Heart left ventricle (tissue), 16 donors: ENCODE measurements around the gene DNAJC18. TPM values are rescaled to one million over a fixed set of nuclear protein-coding genes. Genes with fewer than 3 reads are reported as not detected.

Experiments used
- ATAC-seq, 4 donors: fragments of 200-7000 bp; cut with Tn5 transposase; one replicate each; pipeline ENCODE4 v1.9.1; 2020 to 2022; ENCODE audit warnings: moderate library complexity in 4 of 4, mild to moderate bottlenecking in 3 of 4, moderate number of reproducible peaks in 1 of 4
- DNase-seq, 5 donors: peaks; one replicate each; pipeline ENCODE4 v3.0.0-alpha.2; 2020
- H3K27ac ChIP-seq, 12 donors: fragments of 200-600 bp; sonication (generic) in 4 of 12; one replicate each; pipeline versions ENCODE4 v1.5.0 to v1.8.0; 2016 to 2022; ENCODE audit warnings: mild to moderate bottlenecking in 2 of 12
- H3K27me3 ChIP-seq, 9 donors: fragments of 200-600 bp; sonication (generic) in 2 of 9; one replicate each; pipeline versions ENCODE4 v1.5.1 to v1.8.0; 2016 to 2022; ENCODE audit warnings: mild to moderate bottlenecking in 3 of 9
- H3K36me3 ChIP-seq, 9 donors: fragments of 200-600 bp; sonication (generic) in 2 of 9; one replicate each; pipeline versions ENCODE4 v1.5.0 to v1.8.0; 2018 to 2022; ENCODE audit warnings: mild to moderate bottlenecking in 2 of 9
- H3K4me1 ChIP-seq, 12 donors: fragments of 200-600 bp; sonication (generic) in 4 of 12; one replicate each; pipeline versions ENCODE4 v1.5.0 to v1.8.0; 2016 to 2022; ENCODE audit warnings: mild to moderate bottlenecking in 3 of 12
- H3K4me3 ChIP-seq, 12 donors: fragments of 200-600 bp; sonication (generic) in 4 of 12; one replicate each; pipeline versions ENCODE4 v1.5.0 to v1.8.0; 2017 to 2022; ENCODE audit warnings: mild to moderate bottlenecking in 9 of 12, moderate library complexity in 4 of 12
- H3K9me3 ChIP-seq, 12 donors: fragments of 200-600 bp; sonication (generic) in 4 of 12; one replicate each; pipeline versions ENCODE4 v1.5.0 to v1.8.0; 2016 to 2022; ENCODE audit warnings: mild to moderate bottlenecking in 1 of 12
- POLR2A ChIP-seq, 2 donors: fragments of 450-650 bp; IDR thresholded peaks; one replicate each; pipeline ENCODE4 v1.6.1; 2017; ENCODE audit warnings: antibody characterized with exemption in 2 of 2, mild to moderate bottlenecking in 2 of 2, moderate library complexity in 2 of 2
- WGBS, 4 donors: extraction: QIAGEN DNeasy Blood & Tissue Kit in 2 of 4; methylation state at CpG; one replicate each; pipeline versions ENCODE4 v1.1.5 to v1.1.7; 2013 to 2018; 5-methylcytosine and 5-hydroxymethylcytosine counted together
- intact Hi-C, 10 donors: fragments of 100-400 bp; cut with DNase I; formaldehyde crosslinking; loops; one replicate each; pipeline versions ENCODE4 v1.11.1 to v1.14.2; 2022
- polyA plus RNA-seq, 2 donors: library from polyadenylated mRNA; stranded (reverse); fragments of 200-250 nt; gene quantifications; one replicate each; pipeline ENCODE4 v1.2.3, GENCODE V29; 2013
- total RNA-seq, 9 donors: library from RNA; depleted of rRNA in 2 of 9; stranded (reverse); fragments of >200 nt in 2 of 9; fragmentation: NEBNext Ultra II Directional in 3 of 9; extraction: Animal tissue kit (Norgen Biotek cat#: 25700) in 3 of 9; gene quantifications; one replicate each; pipeline versions ENCODE4 v1.1.0 to v1.2.4, GENCODE V29; 2016 to 2023
- TF ChIP-seq, protein P1 (sequence below), 12 donors: fragments of 200-600 bp; sonication (generic) in 4 of 12; IDR thresholded peaks; one replicate each; pipeline versions ENCODE4 v1.5.0 to v1.8.0; 2018 to 2022; ENCODE audit warnings: antibody characterized with exemption in 12 of 12, mild to moderate bottlenecking in 5 of 12
- donor health status: ischemic (EF 13 %, LVEDD 7.1; RV severe dilation, severe dysfunction).
- donor health status: healthy with polysubstance abuse.
- donor health status: DM: no; HTN: yes; CAD: no.
- donor health status: DM: no; HTN: no; CAD: no.
- donor health status: ischemic (EF 25% LVEDD 6.9; RV normal size, moderate dysfunction).
- donor health status: ischemic (EF 25% LVEDD 5.7; RV mildly dilated, moderate dysfunction).
- donor health status: healthy.
- donor health status: DM: yes; HTN: yes; CAD: no.
- donor health status: ischemic (EF 35%, LVEDD 5.7; RV mildly dilated, moderate dysfunction).
- donor health status: nonischemic (EF 11% LVEDD 7.7; RV severe dilation, severe dysfunction).
- donor health status: DM: yes; HTN: yes; CAD: no.
- donor health status: PGD.
- donor health status: ischemic (EF 29% LVEDD 5.4; RV normal size, mild dysfunction).
- donor health status: nonischemic (EF 23%, LVEDD 6.1; RV moderate dilation, normal function).

The DNAJC18 gene
- total and polyA plus RNA-seq, 11 donors = 4.0 to 17.8 (median 9.1) TPM

DNA sequence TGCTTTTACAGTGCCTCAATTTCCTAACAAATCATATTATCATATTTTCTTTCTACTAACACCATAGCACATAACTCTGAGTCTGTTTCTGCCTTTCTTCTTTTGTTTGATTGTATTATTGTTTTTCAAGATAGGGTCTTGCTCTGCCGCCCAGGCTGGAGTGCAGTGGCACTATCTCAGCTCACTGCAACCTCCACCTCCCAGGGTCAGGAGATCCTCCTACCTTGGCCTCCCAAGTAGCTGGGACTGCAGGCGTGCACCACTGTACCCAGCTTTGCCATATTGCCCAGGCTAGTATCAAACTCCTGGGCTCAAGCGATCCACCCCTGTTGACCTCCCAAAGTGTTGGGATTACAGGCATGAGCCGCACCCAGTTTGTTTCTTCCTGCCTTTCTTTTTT lies 78.9 kb downstream of the DNAJC18 start:
- intact Hi-C loops = no loop called here
- no peak for ATAC-seq

More for the DNA sequence above, 78.9 kb downstream of the DNAJC18 start:
- Histone ChIP-seq H3K36me3 (peaks cover 0 to 33% (median 22%) of the 10 kb centered on the region in 9 donors), H3K4me1 (peaks cover 0 to 20% (median 0%) of the 10 kb centered on the region in 12 donors), H3K9me3 (no peaks in the 10 kb centered on the region), H3K27ac (no peak overlapping the region), H3K4me3 (no peak overlapping the region), H3K27me3 (no peaks in the 10 kb centered on the region)
- 91 to 97% (median 94%) methylated on average over 4 of the region's 4 CpGs for WGBS, 4 donors
- DNase-seq = no peak
- TF ChIP-seq, protein P1, sequence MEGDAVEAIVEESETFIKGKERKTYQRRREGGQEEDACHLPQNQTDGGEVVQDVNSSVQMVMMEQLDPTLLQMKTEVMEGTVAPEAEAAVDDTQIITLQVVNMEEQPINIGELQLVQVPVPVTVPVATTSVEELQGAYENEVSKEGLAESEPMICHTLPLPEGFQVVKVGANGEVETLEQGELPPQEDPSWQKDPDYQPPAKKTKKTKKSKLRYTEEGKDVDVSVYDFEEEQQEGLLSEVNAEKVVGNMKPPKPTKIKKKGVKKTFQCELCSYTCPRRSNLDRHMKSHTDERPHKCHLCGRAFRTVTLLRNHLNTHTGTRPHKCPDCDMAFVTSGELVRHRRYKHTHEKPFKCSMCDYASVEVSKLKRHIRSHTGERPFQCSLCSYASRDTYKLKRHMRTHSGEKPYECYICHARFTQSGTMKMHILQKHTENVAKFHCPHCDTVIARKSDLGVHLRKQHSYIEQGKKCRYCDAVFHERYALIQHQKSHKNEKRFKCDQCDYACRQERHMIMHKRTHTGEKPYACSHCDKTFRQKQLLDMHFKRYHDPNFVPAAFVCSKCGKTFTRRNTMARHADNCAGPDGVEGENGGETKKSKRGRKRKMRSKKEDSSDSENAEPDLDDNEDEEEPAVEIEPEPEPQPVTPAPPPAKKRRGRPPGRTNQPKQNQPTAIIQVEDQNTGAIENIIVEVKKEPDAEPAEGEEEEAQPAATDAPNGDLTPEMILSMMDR (IDR thresholded peaks at IDR 0.05) = no peak
- TF ChIP-seq POLR2A (IDR thresholded peaks at IDR 0.05) = no peak

Other genes starting within 250 kb of the DNAJC18 start
- gene SIL1, start 241.2 kb downstream of the DNAJC18 start, total RNA-seq = 100 to 1,000 TPM in 1 of 9 donors, 10 to 100 TPM in 8; 33.8 to 341 (median 39.8) TPM
- gene SIL1, start 241.2 kb downstream of the DNAJC18 start, polyA plus RNA-seq = 10 to 100 TPM; 42.2 to 56.3 TPM
- 100 to 1,000 TPM; 133 to 208 (median 139) TPM for gene MATR3, start 145.8 kb downstream of the DNAJC18 start, total RNA-seq
- gene MATR3, start 145.8 kb downstream of the DNAJC18 start, polyA plus RNA-seq = 100 to 1,000 TPM in 1 of 2 donors, 10 to 100 TPM in 1; 97.2 to 115 TPM
- 100 to 1,000 TPM; 111 to 154 (median 132) TPM for gene PAIP2, start 97.7 kb downstream of the DNAJC18 start, total RNA-seq
- 100 to 1,000 TPM in 1 of 2 donors, 10 to 100 TPM in 1; 93.2 to 138 TPM for gene PAIP2, start 97.7 kb downstream of the DNAJC18 start, polyA plus RNA-seq
- not detected for gene SLC23A1, start 56.2 kb downstream of the DNAJC18 start, total RNA-seq
- gene SLC23A1, start 56.2 kb downstream of the DNAJC18 start, polyA plus RNA-seq = not detected
- gene MZB1, start 49.6 kb downstream of the DNAJC18 start, total RNA-seq = 1 to 10 TPM in 3 of 9 donors, under 1 TPM in 4, not detected in 2; 0.31 to 5.2 (median 0.97) TPM
- gene MZB1, start 49.6 kb downstream of the DNAJC18 start, polyA plus RNA-seq = under 1 TPM; 0.33 to 0.72 TPM
- gene PROB1, start 44.4 kb downstream of the DNAJC18 start, total RNA-seq = 10 to 100 TPM; 26.6 to 63.4 (median 38.1) TPM
- 10 to 100 TPM; 18.9 to 34.3 TPM for gene PROB1, start 44.4 kb downstream of the DNAJC18 start, polyA plus RNA-seq
- 10 to 100 TPM; 10.7 to 25.9 (median 16.0) TPM for gene SPATA24, start 35.4 kb downstream of the DNAJC18 start, total RNA-seq
- gene SPATA24, start 35.4 kb downstream of the DNAJC18 start, polyA plus RNA-seq = 10 to 100 TPM; 12.6 to 37.8 TPM
- gene ECSCR, start 23.2 kb upstream of the DNAJC18 start, total RNA-seq = 10 to 100 TPM; 13.4 to 59.3 (median 21.3) TPM
- gene ECSCR, start 23.2 kb upstream of the DNAJC18 start, polyA plus RNA-seq = 10 to 100 TPM; 18.1 to 55.3 TPM
- under 1 TPM in 1 of 9 donors, not detected in 8; 0.16 TPM for gene SMIM33, start 31.5 kb upstream of the DNAJC18 start, total RNA-seq
- not detected for gene SMIM33, start 31.5 kb upstream of the DNAJC18 start, polyA plus RNA-seq
- gene STING1, start 43.2 kb upstream of the DNAJC18 start, total RNA-seq = 100 to 1,000 TPM in 1 of 9 donors, 10 to 100 TPM in 8; 32.4 to 119 (median 57.9) TPM
- 10 to 100 TPM; 20.4 to 25.9 TPM for gene STING1, start 43.2 kb upstream of the DNAJC18 start, polyA plus RNA-seq
- gene UBE2D2, start 121.8 kb upstream of the DNAJC18 start, total RNA-seq = 100 to 1,000 TPM in 8 of 9 donors, 10 to 100 TPM in 1; 96.2 to 148 (median 134) TPM
- gene UBE2D2, start 121.8 kb upstream of the DNAJC18 start, polyA plus RNA-seq = 100 to 1,000 TPM in 1 of 2 donors, 10 to 100 TPM in 1; 84.6 to 122 TPM
- gene CXXC5, start 208.8 kb upstream of the DNAJC18 start, total RNA-seq = 10 to 100 TPM; 29.8 to 74.6 (median 36.3) TPM
- 10 to 100 TPM; 32.8 to 44.5 TPM for gene CXXC5, start 208.8 kb upstream of the DNAJC18 start, polyA plus RNA-seq